Chondrocyte (in vitro differentiated cells): ENCODE results near the gene BRWD1. TPM values are rescaled to one million over a fixed set of nuclear protein-coding genes. Genes with fewer than 3 reads are reported as not detected.

Source experiments
- DNase-seq: peaks from one replicate; pipeline ENCODE4 v3.0.0; 2021; ENCODE audit warnings: mixed read lengths, low spot score
- H3K27ac Mint-ChIP-seq: one replicate; pipeline ENCODE4 v1.8.0; 2021; ENCODE audit warnings: mild to moderate bottlenecking, moderate library complexity, mixed read lengths; ENCODE audit not compliant: unreplicated experiment
- H3K27me3 Mint-ChIP-seq: 2 replicates; pipeline ENCODE4 v1.8.0; 2021; ENCODE audit warnings: low read depth, mixed read lengths
- H3K36me3 Mint-ChIP-seq: 2 replicates; pipeline ENCODE4 v1.8.0; 2021; ENCODE audit warnings: low read depth, mixed read lengths
- H3K4me1 Mint-ChIP-seq: 2 replicates; pipeline ENCODE4 v1.8.0; 2021; ENCODE audit warnings: low read depth, mild to moderate bottlenecking, mixed read lengths
- H3K4me3 Mint-ChIP-seq: one replicate; pipeline ENCODE4 v1.8.0; 2021; ENCODE audit warnings: mild to moderate bottlenecking, moderate library complexity, mixed read lengths; ENCODE audit not compliant: unreplicated experiment
- H3K9me3 Mint-ChIP-seq: 2 replicates; pipeline ENCODE4 v1.8.0; 2021; ENCODE audit warnings: low read depth, mixed read lengths
- total RNA-seq: library from RNA; stranded (reverse); gene quantifications from 3 replicates; pipeline ENCODE4 v1.2.1, GENCODE V29; 2021
- TF ChIP-seq, protein P1 (sequence below): fragments of 200-600 bp; sonication (generic); IDR thresholded peaks from 2 replicates; pipeline ENCODE4 v1.5.0; 2021; ENCODE audit warnings: antibody characterized with exemption, mild to moderate bottlenecking, moderate library complexity

BRWD1 gene
- total RNA-seq, 1 donor from 2014 or later: 26.5 TPM

DNA sequence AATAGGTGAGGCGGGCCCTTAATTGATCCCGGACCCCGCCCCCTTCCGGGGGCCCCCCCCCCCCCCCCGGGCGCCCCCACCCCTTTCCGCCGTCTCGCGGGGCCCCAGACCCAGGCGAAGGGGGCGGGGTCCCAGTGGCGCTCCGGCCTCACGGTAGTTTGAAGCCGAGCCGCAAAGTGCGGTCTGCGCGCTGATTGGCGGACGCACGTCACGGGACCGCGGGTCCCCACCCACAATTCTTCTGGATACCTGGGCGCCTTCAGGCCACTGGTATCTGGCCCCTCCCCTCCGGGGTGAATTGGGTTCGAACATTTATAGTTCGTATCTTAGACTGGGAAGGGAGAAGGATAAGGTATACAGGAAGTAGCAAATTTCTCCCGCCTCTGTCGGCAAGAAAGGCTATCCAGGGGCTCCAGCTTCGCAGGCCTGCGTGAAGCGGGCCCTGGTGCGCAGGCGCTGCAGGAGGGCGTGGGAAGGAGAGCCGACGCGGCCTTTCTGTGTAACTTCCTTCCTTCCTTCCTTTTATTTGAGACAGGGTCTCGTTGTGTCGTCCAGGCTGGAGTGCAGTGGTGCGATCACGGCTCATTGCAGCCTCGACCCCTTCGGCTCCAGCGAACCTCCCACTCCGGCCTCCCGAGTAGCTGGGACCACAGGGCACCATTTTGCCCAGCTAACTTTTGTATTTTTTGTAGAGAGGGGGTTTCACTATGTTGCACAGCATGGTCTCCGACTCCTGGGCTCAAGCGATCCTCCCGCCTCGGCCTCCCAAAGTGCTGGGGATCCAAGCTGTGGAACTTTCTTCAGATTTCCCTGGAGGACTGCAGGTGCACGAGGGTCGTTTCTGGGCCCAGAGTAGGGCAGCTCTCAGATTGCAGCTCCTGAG lies 36.0 kb upstream of the BRWD1 start:
- TF ChIP-seq, protein P1, sequence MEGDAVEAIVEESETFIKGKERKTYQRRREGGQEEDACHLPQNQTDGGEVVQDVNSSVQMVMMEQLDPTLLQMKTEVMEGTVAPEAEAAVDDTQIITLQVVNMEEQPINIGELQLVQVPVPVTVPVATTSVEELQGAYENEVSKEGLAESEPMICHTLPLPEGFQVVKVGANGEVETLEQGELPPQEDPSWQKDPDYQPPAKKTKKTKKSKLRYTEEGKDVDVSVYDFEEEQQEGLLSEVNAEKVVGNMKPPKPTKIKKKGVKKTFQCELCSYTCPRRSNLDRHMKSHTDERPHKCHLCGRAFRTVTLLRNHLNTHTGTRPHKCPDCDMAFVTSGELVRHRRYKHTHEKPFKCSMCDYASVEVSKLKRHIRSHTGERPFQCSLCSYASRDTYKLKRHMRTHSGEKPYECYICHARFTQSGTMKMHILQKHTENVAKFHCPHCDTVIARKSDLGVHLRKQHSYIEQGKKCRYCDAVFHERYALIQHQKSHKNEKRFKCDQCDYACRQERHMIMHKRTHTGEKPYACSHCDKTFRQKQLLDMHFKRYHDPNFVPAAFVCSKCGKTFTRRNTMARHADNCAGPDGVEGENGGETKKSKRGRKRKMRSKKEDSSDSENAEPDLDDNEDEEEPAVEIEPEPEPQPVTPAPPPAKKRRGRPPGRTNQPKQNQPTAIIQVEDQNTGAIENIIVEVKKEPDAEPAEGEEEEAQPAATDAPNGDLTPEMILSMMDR: no peak
- peaks cover 16% of the 10 kb centered on the region for H3K36me3 Mint-ChIP-seq
- peak; percentile 97 for DNase-seq
- H3K27me3 Mint-ChIP-seq: no peaks in the 10 kb centered on the region
- H3K27ac Mint-ChIP-seq: peak overlapping the region; percentile 97
- H3K9me3 Mint-ChIP-seq: no peaks in the 10 kb centered on the region
- H3K4me3 Mint-ChIP-seq: peak overlapping the region; percentile 87
- peaks cover 37% of the 10 kb centered on the region for H3K4me1 Mint-ChIP-seq

DNA sequence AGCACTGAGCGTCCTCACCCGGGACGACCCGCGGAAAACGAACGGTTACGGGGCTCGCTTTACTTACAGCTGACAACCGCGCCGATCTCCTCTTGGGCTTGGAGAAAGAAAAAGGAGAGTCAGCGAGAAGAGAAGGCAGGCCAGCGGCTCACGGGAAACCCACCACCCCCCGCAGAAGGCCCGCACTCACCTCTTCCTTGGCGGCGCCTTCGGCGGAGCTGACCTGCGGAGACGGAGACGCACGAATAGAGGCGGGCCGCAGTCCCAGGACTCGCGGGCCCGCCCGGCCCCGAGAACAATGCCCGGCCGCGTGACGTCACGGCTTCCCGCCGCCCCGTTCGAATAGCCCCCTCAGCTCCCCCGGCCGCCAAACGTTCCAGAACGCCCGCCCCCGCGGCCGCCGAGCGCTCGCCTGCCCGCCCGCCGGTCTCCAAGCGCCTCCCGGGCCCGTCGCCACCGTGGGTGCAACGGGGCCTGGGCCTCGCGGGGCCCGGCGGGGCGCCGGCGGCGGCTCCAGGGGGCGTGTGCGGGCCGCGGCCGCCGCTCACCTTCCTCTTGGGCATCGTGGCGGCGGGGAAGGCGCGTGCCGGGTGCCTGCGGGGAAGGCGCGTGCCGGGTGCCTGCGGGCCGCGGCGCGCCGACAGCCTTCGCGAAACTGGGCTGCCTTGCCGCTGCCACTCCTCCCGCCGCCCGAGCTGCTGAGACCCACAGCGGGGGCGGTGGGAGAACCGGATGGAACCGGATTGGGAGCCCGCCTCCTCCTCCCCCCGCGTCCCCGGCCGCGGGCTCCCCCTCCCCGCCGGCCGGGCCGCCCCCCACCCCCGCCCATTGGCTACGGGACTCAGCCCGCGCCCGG lies 35.2 kb upstream of the BRWD1 start, which contains the start of gene HMGN1:
Gene HMGN1, minus strand, starts transcription at position 734 of the 856 bp plus-strand sequence. Its CDS starts 171 bp downstream, at position 563.
- DNase-seq: peak; percentile 96
- peaks cover 17% of the 10 kb centered on the region for H3K36me3 Mint-ChIP-seq
- no peaks in the 10 kb centered on the region for H3K9me3 Mint-ChIP-seq
- TF ChIP-seq, protein P1: no peak
- H3K27me3 Mint-ChIP-seq: no peaks in the 10 kb centered on the region
- peak within 1 kb of the TSS; percentile 87 for H3K4me3 Mint-ChIP-seq
- peak within 1 kb of the TSS; percentile 97 for H3K27ac Mint-ChIP-seq
- peaks cover 38% of the 10 kb centered on the region for H3K4me1 Mint-ChIP-seq

DNA sequence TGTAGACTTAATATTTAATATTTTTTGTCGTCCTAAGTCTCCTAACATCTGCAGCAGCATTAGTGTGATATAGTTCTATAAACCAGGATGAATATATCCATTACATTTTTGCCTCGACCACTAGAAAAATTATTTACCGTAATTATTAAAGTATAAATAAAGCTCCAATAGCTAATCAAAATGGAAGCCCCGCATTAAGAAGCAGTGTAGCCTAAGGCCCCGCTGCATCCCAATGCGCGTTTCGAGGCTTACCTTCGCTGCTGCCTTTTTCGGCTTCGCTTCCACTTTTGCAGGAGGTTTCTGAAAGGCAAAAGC lies 34.6 kb upstream of the BRWD1 start:
- TF ChIP-seq, protein P1: no peak
- no peaks in the 10 kb centered on the region for H3K27me3 Mint-ChIP-seq
- H3K9me3 Mint-ChIP-seq: no peaks in the 10 kb centered on the region

DNA sequence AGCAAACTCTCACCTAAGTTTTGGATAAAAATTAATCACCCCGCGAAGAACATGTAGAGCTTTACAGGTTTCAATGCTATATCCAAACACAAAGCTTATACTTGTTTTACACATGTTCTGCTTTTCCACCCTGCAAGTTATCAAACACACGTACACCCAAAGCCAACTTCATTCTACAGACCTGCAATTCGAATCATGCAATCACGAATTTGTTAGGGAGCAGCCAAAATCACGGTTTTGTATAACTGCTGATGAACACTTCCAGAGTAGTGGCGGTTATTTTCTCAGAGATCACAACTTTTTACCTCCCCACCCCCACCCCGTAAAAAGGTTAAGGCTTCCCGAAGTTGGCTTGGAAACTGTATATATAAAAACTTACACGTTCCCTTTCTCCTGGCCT lies 34.1 kb upstream of the BRWD1 start:
- Mint-ChIP-seq H3K4me3 (peak overlapping the region; percentile 85), H3K27ac (peak overlapping the region; percentile 94), H3K36me3 (peaks cover 23% of the 10 kb centered on the region), H3K4me1 (peaks cover 38% of the 10 kb centered on the region), H3K27me3 (no peaks in the 10 kb centered on the region), H3K9me3 (no peaks in the 10 kb centered on the region)
- no peak for DNase-seq
- TF ChIP-seq, protein P1: no peak

More for the DNA sequence above, 34.6 kb upstream of the BRWD1 start:
- Mint-ChIP-seq H3K36me3 (peaks cover 22% of the 10 kb centered on the region), H3K4me3 (peak overlapping the region; percentile 85), H3K27ac (peak overlapping the region; percentile 94), H3K4me1 (peaks cover 38% of the 10 kb centered on the region)
- no peak for DNase-seq

DNA sequence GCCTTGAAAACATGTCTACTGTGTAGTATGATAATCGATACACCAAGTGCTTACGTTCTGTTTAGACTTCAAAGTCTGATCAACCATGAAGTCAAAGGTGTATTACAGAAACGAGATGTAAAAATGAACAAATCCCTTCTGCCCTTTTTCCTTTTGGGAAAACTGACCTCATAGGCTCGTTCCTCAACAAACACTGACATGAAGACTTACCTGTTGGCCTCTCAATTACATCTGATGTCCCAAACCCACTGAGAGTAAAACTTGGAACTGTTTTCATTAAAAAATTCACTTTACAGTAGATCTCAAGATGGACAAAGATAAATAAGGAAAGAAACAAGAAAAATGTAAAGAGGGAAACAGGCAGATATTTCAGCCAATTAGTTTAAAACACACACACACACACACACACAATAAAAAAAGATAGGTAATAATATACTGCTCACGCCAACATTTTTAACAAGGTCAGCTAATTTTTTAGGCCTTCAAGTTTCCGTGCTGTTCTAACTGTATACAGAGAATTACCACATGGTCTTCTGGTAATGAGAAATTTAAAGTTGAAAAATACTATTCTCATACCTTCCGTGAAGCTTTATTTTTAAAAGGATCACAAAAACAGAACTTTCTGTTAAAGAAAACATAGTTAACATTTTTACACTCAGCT lies 33.4 kb upstream of the BRWD1 start:
- peaks cover 26% of the 10 kb centered on the region for H3K36me3 Mint-ChIP-seq
- TF ChIP-seq, protein P1: no peak
- no peak for DNase-seq
- H3K4me3 Mint-ChIP-seq: peak overlapping the region; percentile 85
- no peaks in the 10 kb centered on the region for H3K27me3 Mint-ChIP-seq
- no peaks in the 10 kb centered on the region for H3K9me3 Mint-ChIP-seq
- H3K27ac Mint-ChIP-seq: peak overlapping the region; percentile 72
- peaks cover 38% of the 10 kb centered on the region for H3K4me1 Mint-ChIP-seq
